Jurkat, Clone E6-1 (cell line): Measurements from ENCODE around the gene KL.

Experiments
- DNase-seq: peaks from one replicate; pipeline ENCODE4 v3.0.0-alpha.2; 2011; ENCODE audit warnings: low read depth, low spot score
- H3K4me3 ChIP-seq: 2 replicates; pipeline ENCODE4 v1.5.1; 2011; ENCODE audit warnings: mild to moderate bottlenecking, low read length, control low read depth, moderate library complexity

The KL gene

DNA sequence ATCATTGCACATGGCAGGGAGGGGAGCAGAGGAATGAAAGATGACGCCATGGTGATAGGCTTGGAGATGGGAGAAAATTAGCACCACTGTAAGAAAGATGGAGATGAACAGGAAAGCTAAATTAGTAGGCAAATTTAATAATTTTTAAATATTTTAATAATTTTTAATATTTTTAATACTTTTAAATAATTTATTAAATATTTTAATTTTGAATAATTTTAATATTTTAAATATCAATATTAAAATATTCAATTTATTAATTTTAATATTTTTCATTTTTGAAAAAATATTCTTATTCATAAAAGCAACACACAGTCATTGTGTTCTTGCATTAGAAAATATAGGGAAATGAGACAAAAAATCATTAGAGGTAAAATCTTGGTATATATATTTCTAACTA lies 15.9 kb upstream of the KL start:
- H3K4me3 ChIP-seq = no peak overlapping the region
- DNase-seq = no peak

DNA sequence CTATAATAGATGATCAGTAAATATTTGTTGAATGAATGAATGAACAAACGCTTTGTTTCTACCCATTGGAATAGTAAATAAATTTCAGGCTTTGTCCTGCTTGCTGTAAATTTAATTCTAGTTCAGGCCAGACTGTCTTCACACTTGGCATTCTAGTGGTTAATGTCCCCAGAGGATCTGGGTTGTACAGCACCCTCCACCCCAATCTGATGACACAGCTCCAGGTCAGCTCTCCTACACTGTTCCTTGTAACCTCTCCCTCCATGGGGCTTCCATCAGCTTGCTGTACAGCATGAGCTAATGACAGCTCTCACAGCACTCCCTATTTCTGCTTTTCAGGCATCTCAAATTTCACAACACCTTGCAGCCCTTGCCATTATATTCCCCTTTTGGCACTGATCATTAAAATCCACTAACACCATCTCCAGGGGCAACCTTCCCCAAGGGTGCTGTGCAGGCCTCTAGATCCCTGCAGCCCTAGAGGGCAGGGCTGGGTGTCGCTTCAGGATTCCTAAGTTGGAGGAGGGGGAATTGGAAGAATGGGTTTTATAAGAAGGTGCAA lies 12.7 kb upstream of the KL start:
- no peak overlapping the region for H3K4me3 ChIP-seq
- no peak for DNase-seq

DNA sequence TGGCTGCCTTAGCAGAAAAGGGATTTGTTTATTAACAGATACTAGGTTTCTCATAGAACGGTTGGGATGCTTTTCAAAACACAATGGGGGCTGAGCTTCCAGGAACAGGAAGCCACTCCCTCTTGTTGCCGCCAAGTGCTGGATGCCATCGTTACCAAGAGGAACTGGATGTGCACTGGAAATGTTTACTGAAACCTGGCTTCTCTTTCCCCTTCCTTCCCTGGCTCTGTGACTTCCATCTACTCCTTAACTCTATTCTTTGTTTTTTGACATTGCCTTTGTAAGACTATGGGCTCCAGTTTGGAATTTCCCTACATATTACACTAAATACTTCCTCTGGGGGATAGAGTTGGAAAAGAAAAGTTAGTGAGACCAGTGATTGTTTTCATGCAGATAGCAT lies 11.7 kb upstream of the KL start:
- no peak for DNase-seq
- no peak overlapping the region for H3K4me3 ChIP-seq

- no peak for DNase-seq
- H3K4me3 ChIP-seq = no peak overlapping the region
Measured at GRCh38 chr13:33006134-33006533, 10.1 kb upstream of the KL start.

GRCh38 chr13:33006638-33007037 lies 9.6 kb upstream of the KL start:
- no peak for DNase-seq
- H3K4me3 ChIP-seq = no peak overlapping the region

- no peak overlapping the region for H3K4me3 ChIP-seq
- DNase-seq = no peak
Measured at GRCh38 chr13:33007237-33007636, 9.0 kb upstream of the KL start.

DNA sequence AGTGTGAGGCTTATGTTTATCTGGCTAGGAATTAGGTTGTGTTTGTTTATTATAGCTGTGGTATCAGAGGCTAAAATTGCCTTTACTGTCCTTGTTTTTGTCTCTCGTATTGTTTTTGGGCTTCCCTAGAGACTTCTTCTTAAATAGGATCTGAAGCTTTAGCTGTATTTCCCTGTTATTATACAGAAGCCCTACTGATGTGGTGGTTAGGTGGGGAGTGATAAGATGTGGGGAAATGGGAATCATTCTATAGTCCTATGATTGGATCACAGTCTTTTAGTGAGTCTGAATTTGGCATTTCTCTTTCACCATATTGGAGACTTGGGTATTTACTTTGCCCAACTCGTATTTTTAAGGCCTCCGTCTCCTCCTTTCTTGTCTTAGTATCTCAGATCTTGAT lies 8.3 kb upstream of the KL start:
- DNase-seq = no peak
- no peak overlapping the region for H3K4me3 ChIP-seq

DNA sequence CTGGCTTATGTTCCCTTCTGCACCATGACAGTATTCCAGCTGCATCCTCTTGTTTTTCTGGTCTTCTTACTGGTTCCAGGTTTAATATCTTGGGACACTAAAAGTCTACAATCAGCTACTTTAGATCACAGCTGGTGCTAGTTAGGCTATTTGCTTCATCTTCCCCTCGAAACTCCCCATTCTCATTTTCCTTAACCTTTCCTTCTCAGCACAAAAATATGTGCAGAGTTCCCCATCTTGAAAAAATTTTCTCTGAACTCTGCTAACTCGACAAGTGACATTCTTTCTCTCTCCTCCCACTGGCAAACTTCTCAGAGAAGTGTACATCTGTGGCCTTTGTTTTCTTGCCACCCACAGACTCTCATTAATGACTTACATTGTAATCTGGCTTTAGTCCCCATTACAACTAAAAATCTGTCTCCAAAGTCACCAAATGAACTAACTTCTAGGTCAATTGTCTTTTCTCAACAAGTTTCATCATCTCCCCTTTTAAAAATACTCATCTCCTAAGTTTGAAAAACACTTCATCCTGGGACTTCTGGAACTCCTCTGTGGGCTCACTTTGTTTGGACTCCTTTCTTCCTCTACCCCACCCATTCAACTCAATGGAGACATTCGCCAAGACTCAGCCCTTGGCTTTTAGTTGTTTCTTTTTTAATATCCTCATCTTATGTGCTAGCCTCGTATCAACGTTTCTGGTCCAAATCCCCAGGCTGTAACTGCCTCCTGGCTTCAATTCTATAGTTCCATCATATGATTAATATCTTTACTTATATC lies 7.1 kb upstream of the KL start:
- DNase-seq = no peak
- no peak overlapping the region for H3K4me3 ChIP-seq

DNA sequence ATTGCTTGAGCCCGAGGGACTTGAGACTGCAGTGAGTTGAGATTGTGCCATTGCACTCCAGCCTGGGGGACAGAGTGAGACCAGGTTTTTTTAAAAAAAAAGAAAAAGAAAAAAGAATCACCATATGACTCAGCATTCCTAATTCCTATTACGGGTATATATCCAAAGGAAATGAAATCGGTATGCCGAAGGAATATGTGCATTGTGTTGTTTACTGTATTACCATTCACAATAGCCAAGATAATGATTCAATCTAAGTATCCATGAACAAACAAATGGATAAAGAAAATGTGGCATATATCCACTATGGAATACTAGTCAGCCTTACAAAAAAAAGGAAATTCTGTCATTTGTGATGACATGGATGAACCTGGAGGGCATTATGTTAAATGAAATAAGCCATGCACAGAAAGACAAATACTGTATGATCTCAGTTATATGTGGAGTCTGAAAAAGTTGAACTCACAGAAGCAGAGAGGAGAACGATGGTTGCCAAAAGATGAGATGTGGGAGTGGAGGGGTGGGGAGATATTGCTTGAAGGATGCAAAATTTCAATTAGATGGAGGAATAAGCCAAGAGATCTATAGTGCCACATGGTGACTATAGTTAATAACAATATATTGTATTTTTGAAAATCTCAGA lies 4.3 kb upstream of the KL start:
- H3K4me3 ChIP-seq = no peak overlapping the region

DNA sequence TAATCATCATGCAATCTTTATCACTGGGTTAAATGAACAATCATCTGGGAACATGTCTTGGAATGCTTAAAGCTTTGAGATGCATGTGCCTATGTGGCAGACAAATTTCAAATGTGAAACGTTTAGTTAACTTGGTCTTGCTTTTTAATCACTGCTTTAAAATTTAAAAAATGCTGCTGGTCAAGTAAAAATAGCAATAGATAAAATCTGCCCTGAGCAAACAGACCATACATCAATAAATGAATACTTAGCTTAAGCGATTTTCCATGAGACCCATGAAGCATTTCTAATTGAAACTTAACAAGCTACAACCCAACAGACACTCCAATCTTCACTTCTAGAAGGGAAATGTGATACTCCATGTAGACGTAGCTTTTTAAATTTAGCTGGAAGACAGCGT lies 1.9 kb upstream of the KL start:
- no peak overlapping the region for H3K4me3 ChIP-seq
- no peak for DNase-seq

More for the DNA sequence above, 4.3 kb upstream of the KL start:
- DNase-seq = no peak

GRCh38 chr13:33015241-33015668 lies 968 bp upstream of the KL start:
- no peak overlapping the region for H3K4me3 ChIP-seq
- no peak for DNase-seq

DNA sequence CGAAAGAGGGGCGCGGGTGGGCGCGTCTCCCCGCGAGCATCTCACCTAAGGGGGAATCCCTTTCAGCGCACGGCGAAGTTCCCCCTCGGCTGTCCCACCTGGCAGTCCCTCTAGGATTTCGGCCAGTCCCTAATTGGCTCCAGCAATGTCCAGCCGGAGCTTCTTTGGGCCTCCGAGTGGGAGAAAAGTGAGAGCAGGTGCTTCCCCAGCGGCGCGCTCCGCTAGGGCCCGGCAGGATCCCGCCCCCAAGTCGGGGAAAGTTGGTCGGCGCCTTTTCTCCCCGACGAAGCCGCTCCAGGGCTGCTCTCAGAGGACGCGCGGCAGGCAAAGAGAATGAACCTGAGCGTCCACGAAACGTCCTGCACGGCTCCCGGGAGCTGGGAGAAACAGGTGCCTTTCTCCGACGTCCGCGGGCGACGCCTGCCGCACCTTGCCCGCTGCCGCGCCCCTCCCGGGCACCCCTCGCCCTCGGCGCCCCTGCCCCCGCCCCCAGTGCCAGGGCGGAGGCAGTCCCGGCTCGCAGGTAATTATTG lies 366 bp upstream of the KL start:
- DNase-seq = no peak
- H3K4me3 ChIP-seq = no peak overlapping the region

GRCh38 chr13:33017323-33017929 lies 1.2 kb downstream of the KL start:
- peak; percentile 15 for DNase-seq
- no peak overlapping the region for H3K4me3 ChIP-seq

DNA sequence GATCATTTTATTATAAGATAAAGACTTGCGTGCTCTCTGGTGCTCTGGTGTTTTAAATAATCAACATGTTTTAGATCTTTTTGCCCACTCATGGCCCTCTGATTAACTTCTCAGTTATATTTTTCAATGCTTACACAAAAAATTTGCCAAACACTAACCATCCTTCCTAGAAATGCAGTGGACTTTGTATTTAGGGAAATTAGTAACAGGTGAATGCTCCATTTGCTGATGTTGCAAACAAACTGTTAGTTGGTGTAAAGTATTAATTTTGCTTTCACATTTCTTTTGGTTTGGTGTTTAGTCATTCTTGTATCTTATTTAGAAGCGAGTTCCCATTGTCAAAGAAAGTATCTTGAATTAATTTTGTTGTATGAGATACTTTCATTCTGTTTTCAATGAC lies 2.7 kb downstream of the KL start:
- no peak for DNase-seq
- H3K4me3 ChIP-seq = no peak overlapping the region

- DNase-seq = no peak
- H3K4me3 ChIP-seq = no peak overlapping the region
Measured at GRCh38 chr13:33022986-33023385, 6.8 kb downstream of the KL start.

DNA sequence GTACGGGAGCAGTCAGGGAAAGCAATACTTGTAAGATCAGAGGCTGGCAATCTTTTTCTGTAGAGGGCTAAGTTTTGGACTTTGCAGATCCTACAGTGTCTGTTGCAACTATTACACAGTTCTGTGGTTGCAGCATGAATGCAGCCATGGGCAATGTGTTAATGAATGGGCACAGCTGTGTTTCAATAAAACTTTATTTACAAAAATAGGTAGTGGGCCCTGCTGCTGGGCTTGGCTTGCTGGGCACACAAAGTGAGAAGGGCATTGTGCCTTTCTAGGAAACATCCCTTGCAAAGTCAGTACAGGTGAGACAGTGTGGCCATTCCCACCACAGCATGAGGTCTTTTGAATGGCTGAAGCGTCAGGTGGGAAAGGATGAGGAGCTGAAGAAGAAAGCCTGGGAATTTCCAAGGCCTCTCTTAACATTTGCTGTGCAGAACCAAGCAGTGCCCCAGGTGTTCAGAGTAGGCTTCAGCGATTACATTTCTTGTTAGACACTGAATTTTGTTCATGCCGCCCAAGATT lies 9.1 kb downstream of the KL start:
- H3K4me3 ChIP-seq = no peak overlapping the region
- DNase-seq = no peak

- no peak overlapping the region for H3K4me3 ChIP-seq
- DNase-seq = no peak
Measured at GRCh38 chr13:33026489-33027152, 10.4 kb downstream of the KL start.

- no peak for DNase-seq
- H3K4me3 ChIP-seq = no peak overlapping the region
Measured at GRCh38 chr13:33028620-33029019, 12.4 kb downstream of the KL start.

DNA sequence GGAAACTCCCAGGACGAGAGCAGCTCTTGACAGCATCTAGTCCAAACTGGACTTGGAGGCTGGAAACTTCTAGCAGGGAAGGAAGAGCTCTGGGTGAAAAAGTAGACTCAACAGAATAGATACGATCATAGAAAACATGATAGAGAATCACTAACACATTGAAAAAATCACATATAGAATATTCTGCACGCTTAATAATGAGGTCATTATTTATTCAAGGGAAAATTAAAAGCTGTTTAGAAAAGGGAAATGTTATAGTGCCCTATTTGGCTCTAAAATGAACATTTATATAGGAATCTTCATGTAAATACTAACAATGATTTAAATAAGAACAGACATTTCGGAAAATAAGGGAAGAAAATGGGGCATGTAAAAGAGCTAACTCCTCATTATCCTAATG lies 15.1 kb downstream of the KL start:
- no peak for DNase-seq
- H3K4me3 ChIP-seq = no peak overlapping the region
